Upper lobe of left lung (tissue), 6 donors: Measurements from ENCODE around the gene ADRA2A. TPM values are rescaled to one million over a fixed set of nuclear protein-coding genes. Genes with fewer than 3 reads are reported as not detected.
A peak's percentile ranks its signal among the peaks of the same experiment; 100 is the strongest.

Source experiments
- ATAC-seq, 2 donors: fragments of 200-7000 bp; cut with Tn5 transposase; one replicate each; pipeline ENCODE4 v1.9.1; 2022; ENCODE audit warnings: mild to moderate bottlenecking in 2 of 2, moderate library complexity in 2 of 2; ENCODE audit not compliant: low FRiP score in 2 of 2
- DNase-seq, 2 donors: peaks; one replicate each; pipeline ENCODE4 v3.0.0-alpha.2; 2019 to 2020
- H3K27ac ChIP-seq, 4 donors: fragments of 200-600 bp; sonication (generic); one replicate each; pipeline ENCODE4 v1.5.1; 2016 to 2019
- H3K27me3 ChIP-seq, 4 donors: fragments of 200-600 bp; sonication (generic); one replicate each; pipeline ENCODE4 v1.5.1; 2017 to 2019
- H3K36me3 ChIP-seq, 4 donors: fragments of 200-600 bp; sonication (generic); one replicate each; pipeline ENCODE4 v1.5.1; 2016 to 2019
- H3K4me1 ChIP-seq, 4 donors: fragments of 200-600 bp; sonication (generic); one replicate each; pipeline ENCODE4 v1.5.1; 2018 to 2019
- H3K4me3 ChIP-seq, 4 donors: fragments of 200-600 bp; sonication (generic); one replicate each; pipeline ENCODE4 v1.5.1; 2017 to 2019; ENCODE audit warnings: mild to moderate bottlenecking in 2 of 4, moderate library complexity in 1 of 4
- H3K9me3 ChIP-seq, 4 donors: fragments of 200-600 bp; sonication (generic); one replicate each; pipeline ENCODE4 v1.5.1; 2018 to 2019
- CTCF ChIP-seq, 6 experiments: fragments of 450-650 bp in 4 of 6; fragments of 200-600 bp in 2 of 6; sonication (generic) in 2 of 6; IDR thresholded peaks; one replicate each; pipeline ENCODE4 v1.5.1; 2016 to 2019; ENCODE audit warnings: antibody characterized with exemption in 6 of 6
- EP300 ChIP-seq, 4 donors: sonication (generic); formaldehyde crosslinking; IDR thresholded peaks; one replicate each; pipeline ENCODE4 v1.5.1; 2017; ENCODE audit warnings: antibody characterized with exemption in 4 of 4, control low read depth in 2 of 4
- POLR2A ChIP-seq, 4 donors: fragments of 450-650 bp; IDR thresholded peaks; one replicate each; pipeline ENCODE4 v1.5.1; 2016 to 2017; ENCODE audit warnings: antibody characterized with exemption in 4 of 4, mild to moderate bottlenecking in 2 of 4
- POLR2AphosphoS5 ChIP-seq, 2 donors: sonication (generic); formaldehyde crosslinking; IDR thresholded peaks; one replicate each; pipeline ENCODE4 v1.5.1; 2017; ENCODE audit warnings: antibody characterized with exemption in 2 of 2
- WGBS, 2 donors: methylation state at CpG; one replicate each; pipeline ENCODE4 v1.1.5; 2017 to 2018; 5-methylcytosine and 5-hydroxymethylcytosine counted together
- small RNA-seq, 4 donors: library from RNA; depleted of rRNA; stranded (forward); fragments of <200 nt; gene quantifications; one replicate each; pipeline ENCODE3, GENCODE V24; 2016
- total RNA-seq, 6 donors: library from RNA; depleted of rRNA in 4 of 6; stranded (reverse); fragments of >200 nt in 4 of 6; gene quantifications; one replicate each; pipeline versions ENCODE4 v1.1.0 to v1.2.1, GENCODE V29; 2016 to 2021
- donor health status: DM: no; HTN: no; CAD: no; lungs with moderate emphysema.
- donor health status: DM: no; HTN: yes; CAD: no; lungs with severe emphysema.

The ADRA2A gene
- total RNA-seq, 6 donors from 2014 or later, result 1.5 to 5.6 (median 2.5) TPM

DNA sequence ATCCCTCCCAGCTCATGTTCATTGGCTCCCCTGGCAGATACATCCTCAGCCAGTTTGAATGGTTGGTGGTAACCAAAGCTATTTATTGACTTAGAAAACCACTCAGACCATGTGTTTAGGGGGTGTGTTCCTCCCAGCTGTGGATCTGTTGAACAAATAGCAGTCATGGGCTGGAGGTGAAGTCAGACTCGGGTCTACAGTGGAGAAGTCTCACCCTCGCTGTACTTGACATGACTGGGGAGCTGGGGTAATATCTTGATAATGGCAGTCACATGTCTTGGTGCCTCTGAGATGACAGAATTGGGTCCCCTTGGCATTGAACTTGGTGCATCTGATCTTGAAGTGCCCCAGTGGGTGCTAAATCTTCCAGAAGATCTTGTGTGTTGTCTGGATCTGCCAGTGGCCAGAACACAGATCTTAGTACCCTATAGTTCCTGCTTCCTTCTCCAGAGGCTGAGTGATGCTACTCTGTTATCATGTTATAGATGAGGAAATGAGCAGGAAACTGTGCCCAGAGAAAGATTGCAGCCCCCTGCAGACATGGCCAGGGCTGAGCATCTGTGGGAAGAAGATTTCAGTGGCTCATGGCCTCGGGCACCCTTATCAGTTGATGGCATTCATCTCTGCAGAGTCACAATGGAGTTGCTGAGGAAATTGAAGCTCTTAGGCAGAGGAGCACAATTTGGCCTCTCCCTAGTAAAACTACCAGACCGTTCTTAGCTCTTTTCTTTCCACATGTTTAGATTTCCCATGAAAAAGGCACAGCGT lies 50.4 kb downstream of the ADRA2A start:
- WGBS, 2 donors, result 61 to 68% methylated on average over 4 to 5 of the region's 5 CpGs
- Histone ChIP-seq H3K9me3 (no peaks in the 10 kb centered on the region), H3K4me3 (no peak overlapping the region), H3K36me3 (no peaks in the 10 kb centered on the region), H3K27ac (no peak overlapping the region), H3K4me1 (peaks cover 0 to 6% (median 0%) of the 10 kb centered on the region in 4 donors), H3K27me3 (no peaks in the 10 kb centered on the region)
- TF ChIP-seq POLR2A (IDR thresholded peaks at IDR 0.05) (no peak), POLR2AphosphoS5 (IDR thresholded peaks at IDR 0.05) (no peak), EP300 (IDR thresholded peaks at IDR 0.05) (no peak), CTCF (IDR thresholded peaks at IDR 0.05) (no peak)
- no peak for DNase-seq
- ATAC-seq, result no peak

DNA sequence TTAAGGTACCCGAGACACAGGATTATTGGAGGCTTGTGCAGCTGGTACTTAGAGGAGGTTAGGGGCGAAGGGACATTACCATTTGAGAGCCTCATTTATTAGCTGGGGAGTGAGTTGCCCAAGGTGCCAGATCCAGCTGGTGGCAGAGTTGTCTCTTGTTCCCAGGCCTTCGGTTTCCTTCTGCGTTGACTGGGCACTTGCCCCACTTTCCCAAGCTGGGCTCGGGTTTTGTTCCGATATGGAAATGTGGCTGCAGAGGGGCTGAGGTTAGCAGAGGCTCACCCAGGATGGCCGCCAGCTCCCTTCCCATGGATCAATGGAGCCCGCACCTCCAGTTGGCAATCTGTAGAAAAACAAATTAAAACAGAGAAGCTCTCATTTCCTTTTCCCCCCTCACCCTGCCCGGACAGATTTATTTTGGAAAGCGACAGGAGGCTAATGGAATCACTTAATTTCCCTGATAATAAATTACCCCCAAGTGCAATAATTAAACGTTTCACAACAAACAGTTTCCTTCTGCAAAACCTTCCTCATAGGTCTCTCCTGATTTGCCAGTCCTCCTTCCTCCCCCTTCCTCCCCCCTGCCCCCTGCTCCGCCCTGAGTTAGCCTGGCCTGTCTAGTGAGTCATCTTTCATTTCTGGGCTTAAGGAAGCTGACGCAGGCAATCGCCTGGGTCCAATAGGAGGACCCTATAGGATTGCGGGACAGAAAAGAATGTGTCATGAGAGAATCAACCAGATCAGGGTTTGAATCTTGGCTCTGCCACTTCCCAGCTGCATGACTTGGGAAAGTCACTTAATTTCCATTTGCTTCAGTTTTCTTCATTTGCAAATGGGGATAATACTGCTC lies 51.7 kb downstream of the ADRA2A start:
- no peak overlapping the region for H3K4me3 ChIP-seq
- WGBS, 2 donors, result 52 to 62% methylated on average over 13 to 15 of the region's 15 CpGs
- TF ChIP-seq POLR2AphosphoS5 (IDR thresholded peaks at IDR 0.05) (no peak), CTCF (IDR thresholded peaks at IDR 0.05) (no peak), POLR2A (IDR thresholded peaks at IDR 0.05) (no peak), EP300 (IDR thresholded peaks at IDR 0.05) (no peak)
- no peaks in the 10 kb centered on the region for H3K36me3 ChIP-seq
- DNase-seq, result no peak
- H3K27me3 ChIP-seq, result no peaks in the 10 kb centered on the region
- no peaks in the 10 kb centered on the region for H3K9me3 ChIP-seq
- peaks cover 0 to 6% (median 0%) of the 10 kb centered on the region in 4 donors for H3K4me1 ChIP-seq
- H3K27ac ChIP-seq, result no peak overlapping the region
- ATAC-seq, result peak in 1 of 2 donors; percentile 82

DNA sequence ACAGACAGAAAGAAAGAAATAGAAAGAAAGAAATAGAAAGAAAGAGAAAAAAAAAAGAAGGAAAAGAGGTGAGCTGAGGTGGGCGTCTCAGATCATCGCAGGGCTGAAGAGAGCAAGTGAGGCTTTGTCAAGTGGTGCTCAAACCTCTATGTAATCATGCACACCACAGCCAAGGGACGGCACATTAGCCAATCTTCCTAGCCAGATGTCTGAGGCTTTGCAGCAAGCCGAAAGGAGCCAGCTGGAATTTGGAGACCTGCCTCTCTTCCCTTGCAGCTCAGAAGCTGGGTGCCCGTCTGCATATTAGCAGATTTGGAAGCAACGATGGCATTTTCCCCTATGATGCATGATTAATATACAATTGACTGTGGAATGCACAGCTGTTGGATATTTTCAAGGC lies 52.5 kb downstream of the ADRA2A start:
- no peak overlapping the region for H3K4me3 ChIP-seq
- no peaks in the 10 kb centered on the region for H3K36me3 ChIP-seq
- DNase-seq, result no peak
- H3K4me1 ChIP-seq, result peaks cover 0 to 6% (median 0%) of the 10 kb centered on the region in 4 donors
- peak in 1 of 2 donors; percentile 70 for ATAC-seq
- H3K27me3 ChIP-seq, result no peaks in the 10 kb centered on the region
- H3K9me3 ChIP-seq, result no peaks in the 10 kb centered on the region
- 58 to 66% methylated on average over 6 of the region's 6 CpGs for WGBS, 2 donors
- no peak overlapping the region for H3K27ac ChIP-seq
- no peak for TF ChIP-seq CTCF (IDR thresholded peaks at IDR 0.05)
- no peak for TF ChIP-seq EP300 (IDR thresholded peaks at IDR 0.05)
- no peak for TF ChIP-seq POLR2A (IDR thresholded peaks at IDR 0.05)
- no peak for TF ChIP-seq POLR2AphosphoS5 (IDR thresholded peaks at IDR 0.05)

GRCh38 chr10:111130471-111130870 lies 53.6 kb downstream of the ADRA2A start:
- DNase-seq (no peak), ATAC-seq (peak in 1 of 2 donors; percentile 11)
- Histone ChIP-seq H3K9me3 (no peaks in the 10 kb centered on the region), H3K4me1 (peaks cover 0 to 6% (median 0%) of the 10 kb centered on the region in 4 donors), H3K4me3 (no peak overlapping the region), H3K27me3 (no peaks in the 10 kb centered on the region), H3K36me3 (no peaks in the 10 kb centered on the region), H3K27ac (no peak overlapping the region)
- 75 to 86% methylated on average over 5 of the region's 5 CpGs for WGBS, 2 donors
- TF ChIP-seq CTCF (IDR thresholded peaks at IDR 0.05), result no peak
- TF ChIP-seq POLR2A (IDR thresholded peaks at IDR 0.05), result no peak
- TF ChIP-seq EP300 (IDR thresholded peaks at IDR 0.05), result no peak

Small RNAs within 50 kb of the gene (small RNA-seq; reads per million reads assigned to genes)
- 0 reads per million in 4 donors for gene AL355863.1

Other genes with a start within 250 kb of the ADRA2A start
- gene PDCD4, start 205.1 kb upstream of the ADRA2A start, total RNA-seq, result 100 to 1,000 TPM in 1 of 6 donors, 10 to 100 TPM in 5; 38.0 to 129 (median 57.1) TPM
- 10 to 100 TPM in 5 of 6 donors, 1 to 10 TPM in 1; 3.4 to 27.4 (median 19.4) TPM for gene BBIP1, start 157.8 kb upstream of the ADRA2A start, total RNA-seq
- gene SHOC2, start 157.4 kb upstream of the ADRA2A start, total RNA-seq, result 100 to 1,000 TPM in 1 of 6 donors, 10 to 100 TPM in 5; 24.2 to 117 (median 41.6) TPM